Measurements from ENCODE around the gene FSHR.

The FSHR gene

DNA sequence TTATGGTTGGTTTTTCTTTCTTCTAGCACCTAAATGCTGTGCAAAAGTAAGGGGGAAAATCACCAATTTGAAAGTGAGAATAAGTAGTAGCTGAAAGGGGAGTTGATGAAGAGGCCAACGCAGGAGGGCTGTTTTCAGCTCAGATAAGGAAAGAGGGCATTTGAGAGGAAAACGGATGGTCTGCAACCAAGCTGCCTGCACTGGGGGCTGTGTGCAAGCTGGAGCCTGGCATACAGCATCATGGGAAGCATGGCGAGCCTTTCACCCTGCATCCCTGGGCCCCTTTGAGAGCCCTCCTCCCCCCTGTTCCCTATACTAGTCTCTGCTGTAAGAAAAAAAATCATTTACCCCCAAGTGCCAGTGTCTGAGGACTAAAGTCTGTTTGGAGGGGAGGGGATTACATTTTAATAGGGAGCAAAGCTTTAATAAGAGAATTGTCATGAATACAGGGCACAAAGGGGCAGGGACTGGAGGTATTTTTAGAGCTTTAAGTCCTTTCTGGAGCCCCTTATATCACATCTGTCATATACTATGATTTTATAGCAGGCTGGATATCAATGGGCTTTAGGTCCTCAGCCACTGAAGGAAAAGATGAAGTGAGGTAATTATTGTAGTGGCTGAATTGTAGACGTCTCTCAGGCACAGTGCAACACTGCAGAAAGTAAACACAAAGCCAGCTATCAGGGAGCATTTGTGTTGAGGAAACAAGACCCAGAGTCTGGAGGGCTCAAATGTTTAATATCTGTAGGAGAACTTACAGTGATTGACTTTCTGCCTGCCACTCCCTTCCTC, 120.7 kb downstream of the FSHR start:
- Histone ChIP-seq H3K4me3 (ENCODE audit: low read depth, low read length) (no peak overlapping the region), H3K4me1 (ENCODE audit: control insufficient read depth, insufficient read depth, low read length) (no peaks in the 10 kb centered on the region), H3K36me3 (ENCODE audit: control insufficient read depth, insufficient read depth, low read length) (no peaks in the 10 kb centered on the region)

DNA sequence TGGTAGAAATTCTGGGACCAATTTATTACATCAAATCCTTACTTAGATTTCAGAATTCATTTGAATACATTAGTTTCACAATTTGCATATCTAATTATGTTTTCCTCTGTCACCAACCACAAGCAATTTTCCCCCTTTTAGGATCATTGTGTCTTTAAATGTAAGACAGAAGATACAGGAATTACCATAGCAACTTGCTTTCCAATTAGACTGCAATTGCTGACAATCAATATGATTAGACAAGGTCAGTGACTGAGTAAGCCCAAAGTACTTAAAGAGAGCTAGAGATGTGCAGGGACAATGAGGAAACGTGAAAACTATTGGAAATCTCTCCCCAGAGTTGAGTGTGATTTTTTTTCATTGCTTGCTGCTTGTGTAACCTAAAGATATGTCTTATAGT, 121.4 kb downstream of the FSHR start:
- Histone ChIP-seq H3K9me3 (ENCODE audit: control insufficient read depth, insufficient read depth, low read depth, low read length) (no peaks in the 10 kb centered on the region), H3K27me3 (ENCODE audit: control insufficient read depth, insufficient read depth, low read length) (no peaks in the 10 kb centered on the region), H3K4me1 (ENCODE audit: control insufficient read depth, insufficient read depth, low read length) (no peaks in the 10 kb centered on the region), H3K4me3 (ENCODE audit: low read depth, low read length) (no peak overlapping the region), H3K27ac (ENCODE audit: low read depth, low read length) (no peak overlapping the region), H3K9ac (ENCODE audit: low read length) (no peak overlapping the region), H3K36me3 (ENCODE audit: control insufficient read depth, insufficient read depth, low read length) (no peaks in the 10 kb centered on the region)

More for the DNA sequence above, 120.7 kb downstream of the FSHR start:
- Histone ChIP-seq H3K9ac (ENCODE audit: low read length) (no peak overlapping the region), H3K27me3 (ENCODE audit: control insufficient read depth, insufficient read depth, low read length) (no peaks in the 10 kb centered on the region), H3K9me3 (ENCODE audit: control insufficient read depth, insufficient read depth, low read depth, low read length) (no peaks in the 10 kb centered on the region), H3K27ac (ENCODE audit: low read depth, low read length) (no peak overlapping the region)

DNA sequence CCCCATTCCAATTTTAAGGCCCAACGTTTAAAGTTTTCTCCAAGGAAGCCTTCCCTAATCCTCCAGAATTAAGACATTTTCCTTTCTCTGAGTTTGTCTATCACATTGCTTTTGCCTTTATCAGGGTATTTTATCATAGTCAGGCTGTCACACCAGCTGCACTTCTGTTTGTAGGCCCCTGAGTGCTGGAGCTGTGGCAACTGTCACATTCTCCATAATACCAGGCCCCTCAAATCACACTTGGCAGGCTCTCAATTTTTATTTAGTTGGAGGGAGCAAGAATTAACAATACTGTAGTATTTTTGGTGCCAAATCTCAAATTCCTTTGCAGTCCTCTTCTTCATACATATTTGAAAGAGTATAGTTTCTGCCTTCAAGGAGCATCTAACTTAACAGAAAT, 122.2 kb downstream of the FSHR start:
- H3K4me1 ChIP-seq (ENCODE audit: control insufficient read depth, insufficient read depth, low read length): no peaks in the 10 kb centered on the region
- no peaks in the 10 kb centered on the region for H3K36me3 ChIP-seq (ENCODE audit: control insufficient read depth, insufficient read depth, low read length)
- H3K9ac ChIP-seq (ENCODE audit: low read length): no peak overlapping the region
- no peaks in the 10 kb centered on the region for H3K9me3 ChIP-seq (ENCODE audit: control insufficient read depth, insufficient read depth, low read depth, low read length)
- no peak overlapping the region for H3K27ac ChIP-seq (ENCODE audit: low read depth, low read length)
- no peak overlapping the region for H3K4me3 ChIP-seq (ENCODE audit: low read depth, low read length)
- no peaks in the 10 kb centered on the region for H3K27me3 ChIP-seq (ENCODE audit: control insufficient read depth, insufficient read depth, low read length)

DNA sequence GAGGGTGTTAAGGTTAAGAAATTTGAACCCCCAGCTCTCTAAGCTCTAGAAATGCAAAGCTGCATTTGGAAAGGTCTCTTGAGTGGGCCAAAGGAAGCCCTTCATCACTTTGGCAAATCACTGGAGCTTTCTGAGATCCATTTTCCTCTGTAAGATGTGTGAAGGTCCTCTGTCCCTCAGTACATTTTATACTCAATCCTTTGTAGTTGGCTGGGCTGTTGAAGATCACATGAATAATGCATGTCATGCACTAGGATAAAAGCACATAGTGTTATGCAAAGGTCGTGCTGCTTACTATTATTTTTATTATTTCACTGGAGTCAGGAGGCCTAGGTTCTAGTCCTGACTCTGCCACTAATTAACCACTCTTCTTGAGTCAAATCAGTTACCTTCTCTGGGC, 124.9 kb downstream of the FSHR start:
- no peaks in the 10 kb centered on the region for H3K36me3 ChIP-seq (ENCODE audit: control insufficient read depth, insufficient read depth, low read length)
- H3K4me1 ChIP-seq (ENCODE audit: control insufficient read depth, insufficient read depth, low read length): no peaks in the 10 kb centered on the region
- H3K9ac ChIP-seq (ENCODE audit: low read length): no peak overlapping the region
- H3K4me3 ChIP-seq (ENCODE audit: low read depth, low read length): no peak overlapping the region
- no peaks in the 10 kb centered on the region for H3K27me3 ChIP-seq (ENCODE audit: control insufficient read depth, insufficient read depth, low read length)
- no peak overlapping the region for H3K27ac ChIP-seq (ENCODE audit: low read depth, low read length)
- H3K9me3 ChIP-seq (ENCODE audit: control insufficient read depth, insufficient read depth, low read depth, low read length): no peaks in the 10 kb centered on the region

DNA sequence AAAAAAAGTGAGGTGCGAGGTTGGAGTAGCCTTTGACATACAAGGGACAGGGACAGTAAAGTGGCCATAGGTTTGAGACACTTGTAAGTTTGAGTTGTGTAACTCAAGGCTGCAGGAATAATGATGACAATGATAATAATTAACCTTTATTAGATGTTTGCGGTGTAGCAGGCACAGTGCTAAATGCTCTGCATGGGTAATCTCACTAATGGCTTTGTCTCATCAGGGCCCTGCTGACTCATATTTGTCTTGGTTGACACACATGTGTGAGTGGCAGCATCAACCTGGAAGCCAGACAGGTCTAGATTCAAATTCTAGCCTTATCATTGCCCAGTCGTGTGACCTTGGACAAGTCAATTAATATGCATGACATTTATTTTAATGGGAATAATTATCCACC, 126.2 kb downstream of the FSHR start:
- no peaks in the 10 kb centered on the region for H3K36me3 ChIP-seq (ENCODE audit: control insufficient read depth, insufficient read depth, low read length)
- no peaks in the 10 kb centered on the region for H3K9me3 ChIP-seq (ENCODE audit: control insufficient read depth, insufficient read depth, low read depth, low read length)
- H3K27ac ChIP-seq (ENCODE audit: low read depth, low read length): no peak overlapping the region
- H3K9ac ChIP-seq (ENCODE audit: low read length): no peak overlapping the region
- H3K4me1 ChIP-seq (ENCODE audit: control insufficient read depth, insufficient read depth, low read length): no peaks in the 10 kb centered on the region
- H3K4me3 ChIP-seq (ENCODE audit: low read depth, low read length): no peak overlapping the region
- no peaks in the 10 kb centered on the region for H3K27me3 ChIP-seq (ENCODE audit: control insufficient read depth, insufficient read depth, low read length)

DNA sequence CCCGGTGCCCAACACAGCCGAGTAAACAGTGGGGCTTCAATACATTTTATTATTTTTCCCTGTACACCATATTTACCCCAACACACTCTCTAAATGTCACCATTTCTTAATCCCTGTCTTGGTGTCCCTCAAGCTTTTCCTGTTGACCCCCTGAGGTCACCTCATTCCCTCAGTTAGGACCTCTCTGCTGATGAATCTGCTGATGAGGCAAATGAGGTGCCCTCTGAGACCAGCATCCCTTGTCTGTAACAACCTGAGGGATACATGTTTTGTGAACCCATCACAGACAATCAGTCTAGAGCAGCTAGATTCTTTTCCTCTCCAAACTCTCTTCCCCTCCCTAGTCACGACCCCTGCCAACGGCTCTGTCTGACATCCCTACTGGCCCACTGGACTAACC, 127.6 kb downstream of the FSHR start:
- no peak overlapping the region for H3K27ac ChIP-seq (ENCODE audit: low read depth, low read length)
- H3K36me3 ChIP-seq (ENCODE audit: control insufficient read depth, insufficient read depth, low read length): no peaks in the 10 kb centered on the region
- no peaks in the 10 kb centered on the region for H3K4me1 ChIP-seq (ENCODE audit: control insufficient read depth, insufficient read depth, low read length)
- H3K9me3 ChIP-seq (ENCODE audit: control insufficient read depth, insufficient read depth, low read depth, low read length): no peaks in the 10 kb centered on the region
- H3K9ac ChIP-seq (ENCODE audit: low read length): no peak overlapping the region
- no peak overlapping the region for H3K4me3 ChIP-seq (ENCODE audit: low read depth, low read length)
- no peaks in the 10 kb centered on the region for H3K27me3 ChIP-seq (ENCODE audit: control insufficient read depth, insufficient read depth, low read length)

DNA sequence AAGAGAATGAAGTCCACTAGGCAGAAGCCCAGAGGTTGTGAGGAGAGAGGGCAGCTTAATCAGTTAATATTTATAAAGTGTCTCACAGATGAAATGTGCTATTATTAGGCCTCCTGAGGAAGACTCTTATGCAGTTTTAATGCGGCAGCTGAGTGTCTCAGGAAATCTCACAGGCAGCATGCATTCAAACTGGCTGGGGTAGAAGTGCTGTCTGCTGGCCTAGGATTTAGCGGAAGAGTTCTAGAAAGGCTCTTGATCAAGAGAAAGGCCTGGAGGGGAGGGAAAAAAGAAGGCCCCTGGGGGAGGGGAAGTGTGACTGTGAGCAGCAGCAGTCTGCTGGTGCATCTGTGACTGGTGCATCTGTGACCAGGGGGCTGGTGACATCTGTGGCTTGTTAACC, 133.0 kb downstream of the FSHR start:
- H3K27ac ChIP-seq (ENCODE audit: low read depth, low read length): no peak overlapping the region

DNA sequence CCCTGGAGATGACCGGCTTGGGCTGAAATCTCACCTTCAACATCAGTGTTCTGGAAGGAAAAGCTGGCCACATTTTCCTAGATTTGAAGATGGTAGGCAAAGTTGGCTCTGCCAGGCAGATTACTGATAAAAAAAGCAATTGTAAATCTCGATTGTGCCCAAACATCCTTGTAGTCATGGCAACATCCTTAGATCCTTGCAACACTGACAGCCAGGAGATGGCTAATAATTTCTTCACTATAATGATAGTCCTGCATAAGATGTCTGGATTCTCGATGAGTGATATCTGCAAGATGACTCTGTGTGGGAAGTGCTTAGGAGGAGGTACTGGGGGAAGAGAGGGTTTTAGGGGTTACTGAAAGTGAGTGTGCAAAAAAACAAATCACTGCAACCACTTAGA, 149.1 kb downstream of the FSHR start:
- H3K9ac ChIP-seq (ENCODE audit: low read length): no peak overlapping the region
- H3K4me1 ChIP-seq (ENCODE audit: control insufficient read depth, insufficient read depth, low read length): no peaks in the 10 kb centered on the region
- H3K36me3 ChIP-seq (ENCODE audit: control insufficient read depth, insufficient read depth, low read length): no peaks in the 10 kb centered on the region
- no peak overlapping the region for H3K27ac ChIP-seq (ENCODE audit: low read depth, low read length)
- H3K27me3 ChIP-seq (ENCODE audit: control insufficient read depth, insufficient read depth, low read length): no peaks in the 10 kb centered on the region
- H3K9me3 ChIP-seq (ENCODE audit: control insufficient read depth, insufficient read depth, low read depth, low read length): no peaks in the 10 kb centered on the region
- no peak overlapping the region for H3K4me3 ChIP-seq (ENCODE audit: low read depth, low read length)

More for the DNA sequence above, 133.0 kb downstream of the FSHR start:
- H3K4me1 ChIP-seq (ENCODE audit: control insufficient read depth, insufficient read depth, low read length): peaks cover 3% of the 10 kb centered on the region
- H3K27me3 ChIP-seq (ENCODE audit: control insufficient read depth, insufficient read depth, low read length): no peaks in the 10 kb centered on the region
- H3K4me3 ChIP-seq (ENCODE audit: low read depth, low read length): no peak overlapping the region
- no peaks in the 10 kb centered on the region for H3K36me3 ChIP-seq (ENCODE audit: control insufficient read depth, insufficient read depth, low read length)
- no peak overlapping the region for H3K9ac ChIP-seq (ENCODE audit: low read length)
- no peaks in the 10 kb centered on the region for H3K9me3 ChIP-seq (ENCODE audit: control insufficient read depth, insufficient read depth, low read depth, low read length)

DNA sequence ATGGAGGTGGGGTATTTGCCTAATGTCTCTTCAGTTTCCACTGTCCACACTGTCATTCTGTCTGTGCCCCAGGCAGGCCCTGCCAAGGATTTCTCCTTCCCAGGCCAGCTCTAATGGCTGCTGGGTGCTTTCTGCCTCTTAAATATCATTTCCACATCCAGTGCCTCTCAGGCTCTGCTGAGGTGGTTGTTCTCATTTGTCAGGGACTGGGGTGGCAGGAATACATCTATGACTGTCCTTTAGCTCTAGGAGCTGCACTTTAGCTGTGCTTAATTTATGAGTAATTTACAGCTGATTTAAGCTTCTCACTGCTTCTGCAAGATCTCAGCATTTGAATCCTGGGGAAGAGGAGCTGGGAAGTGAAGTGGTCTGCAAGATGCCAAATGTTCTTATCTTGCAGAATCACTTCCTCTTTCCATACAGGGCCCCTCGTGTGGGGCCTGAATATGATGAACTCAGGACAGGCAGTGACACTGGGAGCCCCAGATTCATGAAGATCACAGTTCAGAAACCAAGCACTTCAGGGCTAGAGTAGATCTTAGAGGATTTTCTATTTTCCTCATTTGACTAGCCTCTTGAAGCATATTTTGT, 150.2 kb downstream of the FSHR start:
- Histone ChIP-seq H3K9me3 (ENCODE audit: control insufficient read depth, insufficient read depth, low read depth, low read length) (no peaks in the 10 kb centered on the region), H3K27ac (ENCODE audit: low read depth, low read length) (no peak overlapping the region), H3K9ac (ENCODE audit: low read length) (no peak overlapping the region), H3K36me3 (ENCODE audit: control insufficient read depth, insufficient read depth, low read length) (no peaks in the 10 kb centered on the region), H3K4me3 (ENCODE audit: low read depth, low read length) (no peak overlapping the region), H3K4me1 (ENCODE audit: control insufficient read depth, insufficient read depth, low read length) (no peaks in the 10 kb centered on the region), H3K27me3 (ENCODE audit: control insufficient read depth, insufficient read depth, low read length) (no peaks in the 10 kb centered on the region)

DNA sequence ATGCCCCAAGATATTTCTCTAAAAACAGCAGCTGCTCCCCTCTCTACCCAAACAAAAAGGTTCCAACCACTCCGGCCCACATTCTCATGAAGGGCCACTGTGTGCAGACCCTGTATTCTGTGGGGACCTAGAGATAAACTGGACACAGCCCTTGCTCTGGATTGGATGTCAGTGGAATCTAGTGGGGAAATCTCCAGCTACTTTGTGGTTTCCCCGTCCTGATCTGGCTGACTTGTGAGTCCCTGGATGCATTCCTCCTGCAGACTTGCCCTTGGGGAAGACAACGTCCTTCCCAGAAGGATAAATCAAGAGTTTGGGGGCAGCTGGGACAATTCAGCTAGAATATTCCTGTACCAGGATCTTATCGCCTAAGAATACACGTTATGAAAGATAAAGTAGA, 151.1 kb downstream of the FSHR start:
- H3K27ac ChIP-seq (ENCODE audit: low read depth, low read length): no peak overlapping the region
- no peak overlapping the region for H3K9ac ChIP-seq (ENCODE audit: low read length)
- no peak overlapping the region for H3K4me3 ChIP-seq (ENCODE audit: low read depth, low read length)
- no peaks in the 10 kb centered on the region for H3K36me3 ChIP-seq (ENCODE audit: control insufficient read depth, insufficient read depth, low read length)
- no peaks in the 10 kb centered on the region for H3K27me3 ChIP-seq (ENCODE audit: control insufficient read depth, insufficient read depth, low read length)
- no peaks in the 10 kb centered on the region for H3K4me1 ChIP-seq (ENCODE audit: control insufficient read depth, insufficient read depth, low read length)
- H3K9me3 ChIP-seq (ENCODE audit: control insufficient read depth, insufficient read depth, low read depth, low read length): no peaks in the 10 kb centered on the region

DNA sequence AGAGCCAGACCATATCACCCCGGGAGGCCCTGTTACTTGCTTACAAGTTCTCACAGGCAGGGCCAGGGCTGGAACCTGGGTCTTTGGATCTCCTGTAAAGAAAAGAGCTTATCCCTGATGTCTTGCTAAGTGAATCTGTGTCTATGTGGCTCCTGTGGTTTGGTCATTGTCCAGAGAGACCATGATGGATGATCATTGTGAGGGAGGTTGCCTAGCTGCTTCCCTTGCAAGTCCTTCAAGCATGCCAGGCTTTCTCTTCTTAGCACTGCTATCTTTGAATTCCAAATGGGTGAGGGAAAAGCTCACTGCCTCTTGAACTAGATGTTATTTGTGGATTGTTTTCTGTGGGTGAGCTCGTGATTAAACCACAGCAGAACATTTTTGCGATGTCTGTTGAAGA, 151.6 kb downstream of the FSHR start:
- Histone ChIP-seq H3K4me3 (ENCODE audit: low read depth, low read length) (no peak overlapping the region), H3K4me1 (ENCODE audit: control insufficient read depth, insufficient read depth, low read length) (no peaks in the 10 kb centered on the region), H3K36me3 (ENCODE audit: control insufficient read depth, insufficient read depth, low read length) (no peaks in the 10 kb centered on the region), H3K27me3 (ENCODE audit: control insufficient read depth, insufficient read depth, low read length) (no peaks in the 10 kb centered on the region), H3K27ac (ENCODE audit: low read depth, low read length) (no peak overlapping the region), H3K9me3 (ENCODE audit: control insufficient read depth, insufficient read depth, low read depth, low read length) (no peaks in the 10 kb centered on the region), H3K9ac (ENCODE audit: low read length) (no peak overlapping the region)
